HepG2 (cell line): ENCODE measurements around the gene CSNK1A1. TPM values are rescaled to one million over a fixed set of nuclear protein-coding genes. Genes with fewer than 3 reads are reported as not detected.

Source experiments
- ATAC-seq: fragments of 200-7000 bp; cut with Tn5 transposase; 3 replicates; pipeline ENCODE4 v1.9.1; 2020; ENCODE audit warnings: mild to moderate bottlenecking, moderate library complexity
- BruUV-seq: library from RNA; stranded (reverse); fragments of 400-500 nt; replicated peaks from 2 replicates; lab custom pipeline; 2021; lab: Mats Ljungman, UMichigan
- CTCF ChIA-PET: fragments of 300-600 bp; formaldehyde crosslinking; extraction: SDS; loops from one replicate; lab custom pipeline; 2021; ENCODE audit warnings: low total read pairs, inconsistent platforms, low intra/inter-chr PET ratio; lab: Yijun Ruan, JAX
- POLR2A ChIA-PET: fragments of 350-600 bp; sonication (Branson Sonifier 250); formaldehyde crosslinking; loops from one replicate; lab custom pipeline; 2020; ENCODE audit warnings: antibody characterized with exemption, inconsistent platforms; lab: Yijun Ruan, JAX
- DNase-seq: peaks from one replicate; pipeline ENCODE4 v3.0.0-alpha.2; 2015; ENCODE audit warnings: low spot score
- FAIRE-seq: peaks from 3 replicates; lab custom pipeline; 2011; peaks lifted over from hg19 to GRCh38; lab: Jason Lieb, UNC
- H2AFZ ChIP-seq: one replicate; pipeline ENCODE4 v1.6.1; 2011; ENCODE audit warnings: low read length, inconsistent platforms
- H3K27ac ChIP-seq: fragments of 300-600 bp; 3 replicates; pipeline ENCODE4 v1.8.0; 2011; ENCODE audit warnings: mixed run types, mild to moderate bottlenecking, mixed read lengths, low read length, inconsistent platforms; ENCODE audit not compliant: insufficient read depth; ENCODE audit errors: extremely low read length
- H3K27me3 ChIP-seq, 2 experiments: fragments of 200-600 bp in 1 of 2; 2 replicates in 1 of 2; 3 replicates in 1 of 2; pipeline versions ENCODE4 v1.6.0 to v1.8.0; 2011; ENCODE audit warnings: low read length in 2 of 2, mild to moderate bottlenecking in 2 of 2, moderate library complexity in 2 of 2, inconsistent platforms in 1 of 2; ENCODE audit not compliant: insufficient read depth in 2 of 2, control insufficient read depth in 1 of 2
- H3K36me3 ChIP-seq, 2 experiments: fragments of 200-600 bp in 1 of 2; replicated peaks in 1 of 2; 2 replicates in 1 of 2; 3 replicates in 1 of 2; pipeline versions ENCODE4 v1.5.1 to v1.8.0; 2011; ENCODE audit warnings: low read length in 2 of 2, inconsistent platforms in 1 of 2; ENCODE audit not compliant: insufficient read depth in 2 of 2, control insufficient read depth in 1 of 2
- H3K4me1 ChIP-seq: 2 replicates; pipeline ENCODE4 v1.5.1; 2012; ENCODE audit warnings: low read length, inconsistent platforms; ENCODE audit not compliant: insufficient read depth
- H3K4me2 ChIP-seq: 2 replicates; pipeline ENCODE4 v1.6.0; 2011; ENCODE audit warnings: low read depth, low read length, inconsistent platforms
- H3K4me3 ChIP-seq, 3 experiments: fragments of 200-600 bp in 1 of 3; sonication (generic), shearing (Covaris generic) in 1 of 3; replicated peaks in 1 of 3; 2 replicates each; pipeline ENCODE4 v1.5.1; 2011 to 2016; ENCODE audit warnings: low read length in 3 of 3, inconsistent platforms in 2 of 3, low read depth in 2 of 3, mild to moderate bottlenecking in 2 of 3, control low read depth in 1 of 3, mixed read lengths in 1 of 3; ENCODE audit not compliant: insufficient read depth in 1 of 3
- H3K79me2 ChIP-seq: one replicate; pipeline ENCODE4 v1.6.1; 2011; ENCODE audit warnings: low read length, inconsistent platforms; ENCODE audit not compliant: insufficient read depth
- H3K9ac ChIP-seq: 2 replicates; pipeline ENCODE4 v1.6.0; 2011; ENCODE audit warnings: mild to moderate bottlenecking, low read depth, low read length, inconsistent platforms; ENCODE audit not compliant: insufficient read depth
- H3K9me3 ChIP-seq: 2 replicates; pipeline ENCODE4 v1.5.1; 2012; ENCODE audit warnings: mild to moderate bottlenecking, low read length
- H4K20me1 ChIP-seq: 2 replicates; pipeline ENCODE4 v1.6.0; 2011; ENCODE audit warnings: inconsistent platforms, mild to moderate bottlenecking, low read length, moderate library complexity; ENCODE audit not compliant: insufficient read depth
- DNMT1 ChIP-seq: sonication (generic); formaldehyde crosslinking; IDR thresholded peaks from 2 replicates; pipeline ENCODE4 v1.5.1; 2020; ENCODE audit warnings: mild to moderate bottlenecking, missing genetic modification reagents
- GZF1 ChIP-seq: sonication (generic); formaldehyde crosslinking; IDR thresholded peaks from 2 replicates; pipeline ENCODE4 v1.5.1; 2020; ENCODE audit warnings: mild to moderate bottlenecking, missing genetic modification reagents
- HOXA5 ChIP-seq: sonication (generic); formaldehyde crosslinking; IDR thresholded peaks from 2 replicates; pipeline ENCODE4 v1.4.0; 2020; ENCODE audit warnings: missing genetic modification reagents
- JUND ChIP-seq: sonication (generic); formaldehyde crosslinking; IDR thresholded peaks from 2 replicates; pipeline ENCODE4 v1.8.0; 2022; ENCODE audit warnings: mild to moderate bottlenecking, missing genetic modification reagents
- NKX3-1 ChIP-seq: sonication (generic); formaldehyde crosslinking; IDR thresholded peaks from 2 replicates; pipeline ENCODE4 v1.5.0; 2020; ENCODE audit warnings: missing genetic modification reagents
- THAP11 ChIP-seq: IDR thresholded peaks from 2 replicates; pipeline ENCODE4 v1.6.1; 2016; ENCODE audit warnings: missing biosample characterization, missing genetic modification reagents
- ZNF776 ChIP-seq: sonication (generic); formaldehyde crosslinking; IDR thresholded peaks from 2 replicates; pipeline ENCODE4 v1.4.0; 2020; ENCODE audit warnings: mild to moderate bottlenecking, missing genetic modification reagents
- WGBS: methylation state at CpG from one replicate; pipeline ENCODE4 v1.1.6; 2017; ENCODE audit warnings: low lambda C conversion rate; 5-methylcytosine and 5-hydroxymethylcytosine counted together
- in situ Hi-C: cut with HindIII; loops from 2 replicates; pipeline ENCODE4 v1.10.0; 2017; ENCODE audit warnings: low pct_unique_long_range_greater_than_20kb; ENCODE audit not compliant: extremely low pct_ligation_motif_present
- intact Hi-C: fragments of 100-400 bp; cut with micrococcal nuclease; formaldehyde crosslinking; loops from one replicate; pipeline ENCODE4 v1.10.0; 2022; ENCODE audit not compliant: unreplicated experiment
- polyA plus RNA-seq, 8 experiments: library from polyadenylated mRNA; depleted of rRNA in 3 of 8; stranded (reverse) in 7 of 8; unstranded in 1 of 8; fragments of >200 nt; fragmentation: Illumina TruSeq in 4 of 8; extraction: Trizol in 4 of 8; gene quantifications; 2 replicates each; pipeline versions ENCODE4 v1.2.1 to v1.2.3, GENCODE V29; 2011 to 2016; ENCODE audit warnings: low read depth in 4 of 8, missing spikeins in 1 of 8, mixed read lengths in 1 of 8; ENCODE audit not compliant: insufficient read depth in 1 of 8
- total RNA-seq, 5 experiments: library from RNA; depleted of rRNA; stranded (reverse); fragments of >200 nt; fragmentation: Illumina TruSeq; extraction: Trizol; gene quantifications; 2 replicates each; pipeline ENCODE4 v1.2.3, GENCODE V29; 2016; ENCODE audit warnings: low read depth in 1 of 5
- TF ChIP-seq, protein P1 (sequence below), 2 experiments: IDR thresholded peaks; 2 replicates each; pipeline ENCODE4 v1.6.1; 2011 to 2012; ENCODE audit warnings: low read length in 2 of 2, borderline replicate concordance in 1 of 2, low read depth in 1 of 2, mild to moderate bottlenecking in 1 of 2, moderate library complexity in 1 of 2
- TF ChIP-seq, protein P2 (sequence below): sonication (generic); formaldehyde crosslinking; IDR thresholded peaks from 2 replicates; pipeline ENCODE4 v1.9.0; 2021; ENCODE audit warnings: missing genetic modification reagents, mild to moderate bottlenecking, borderline replicate concordance
- TF ChIP-seq, protein P3 (sequence below): sonication (generic); formaldehyde crosslinking; IDR thresholded peaks from 2 replicates; pipeline ENCODE4 v1.4.0; 2020; ENCODE audit warnings: mild to moderate bottlenecking, missing genetic modification reagents

The CSNK1A1 gene
- total and polyA plus RNA-seq, 2 of the 13 experiments (the other 11 are each of a cell fraction or from before 2014, with no cell fraction given): 89.0 to 149 TPM

DNA sequence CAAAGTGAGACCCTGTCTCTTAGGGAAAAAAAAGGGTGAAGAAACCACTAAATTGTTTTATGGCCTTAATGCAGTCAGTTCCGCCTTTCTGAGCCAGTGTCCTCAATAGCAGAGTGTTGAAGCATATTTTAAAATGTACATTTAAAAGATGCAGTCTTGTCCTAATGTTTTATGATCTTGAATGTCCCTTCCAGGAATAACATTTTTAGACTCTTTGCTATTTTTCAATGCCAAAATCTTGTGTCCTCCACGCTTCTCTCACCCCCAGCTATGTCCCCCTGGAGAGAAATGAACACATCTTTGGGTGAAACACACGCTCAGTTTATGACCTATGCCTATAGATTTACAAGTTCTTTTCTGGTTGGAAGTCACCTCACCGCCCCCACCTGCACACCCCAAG is 69.8 kb downstream of the CSNK1A1 start:
- Histone ChIP-seq H3K4me2 (no peak overlapping the region), H4K20me1 (no peaks in the 10 kb centered on the region), H3K27me3 (no peaks in the 10 kb centered on the region), H3K4me3 (no peak overlapping the region), H3K27ac (no peak overlapping the region), H3K9ac (no peak overlapping the region), H3K79me2 (no peaks in the 10 kb centered on the region), H3K36me3 (no peaks in the 10 kb centered on the region), H2AFZ (no peak overlapping the region), H3K4me1 (peaks cover 61% of the 10 kb centered on the region), H3K9me3 (no peaks in the 10 kb centered on the region)
- ATAC-seq (no peak), DNase-seq (no peak), FAIRE-seq (no peak)
- 94% methylated on average over 4 of the region's 4 CpGs for WGBS
- TF ChIP-seq, protein P1, sequence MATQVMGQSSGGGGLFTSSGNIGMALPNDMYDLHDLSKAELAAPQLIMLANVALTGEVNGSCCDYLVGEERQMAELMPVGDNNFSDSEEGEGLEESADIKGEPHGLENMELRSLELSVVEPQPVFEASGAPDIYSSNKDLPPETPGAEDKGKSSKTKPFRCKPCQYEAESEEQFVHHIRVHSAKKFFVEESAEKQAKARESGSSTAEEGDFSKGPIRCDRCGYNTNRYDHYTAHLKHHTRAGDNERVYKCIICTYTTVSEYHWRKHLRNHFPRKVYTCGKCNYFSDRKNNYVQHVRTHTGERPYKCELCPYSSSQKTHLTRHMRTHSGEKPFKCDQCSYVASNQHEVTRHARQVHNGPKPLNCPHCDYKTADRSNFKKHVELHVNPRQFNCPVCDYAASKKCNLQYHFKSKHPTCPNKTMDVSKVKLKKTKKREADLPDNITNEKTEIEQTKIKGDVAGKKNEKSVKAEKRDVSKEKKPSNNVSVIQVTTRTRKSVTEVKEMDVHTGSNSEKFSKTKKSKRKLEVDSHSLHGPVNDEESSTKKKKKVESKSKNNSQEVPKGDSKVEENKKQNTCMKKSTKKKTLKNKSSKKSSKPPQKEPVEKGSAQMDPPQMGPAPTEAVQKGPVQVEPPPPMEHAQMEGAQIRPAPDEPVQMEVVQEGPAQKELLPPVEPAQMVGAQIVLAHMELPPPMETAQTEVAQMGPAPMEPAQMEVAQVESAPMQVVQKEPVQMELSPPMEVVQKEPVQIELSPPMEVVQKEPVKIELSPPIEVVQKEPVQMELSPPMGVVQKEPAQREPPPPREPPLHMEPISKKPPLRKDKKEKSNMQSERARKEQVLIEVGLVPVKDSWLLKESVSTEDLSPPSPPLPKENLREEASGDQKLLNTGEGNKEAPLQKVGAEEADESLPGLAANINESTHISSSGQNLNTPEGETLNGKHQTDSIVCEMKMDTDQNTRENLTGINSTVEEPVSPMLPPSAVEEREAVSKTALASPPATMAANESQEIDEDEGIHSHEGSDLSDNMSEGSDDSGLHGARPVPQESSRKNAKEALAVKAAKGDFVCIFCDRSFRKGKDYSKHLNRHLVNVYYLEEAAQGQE (IDR thresholded peaks at IDR 0.05; ENCODE audit: borderline replicate concordance in 1 of 2, low read depth in 1 of 2, low read length in 2 of 2): no peak
- TF ChIP-seq ZNF776 (CRISPR knock-in tag) (no peak), DNMT1 (CRISPR knock-in tag) (no peak), GZF1 (CRISPR knock-in tag) (no peak), JUND (CRISPR knock-in tag) (no peak), HOXA5 (no peak), NKX3-1 (CRISPR knock-in tag) (no peak), THAP11 (no peak)
- TF ChIP-seq, protein P2, sequence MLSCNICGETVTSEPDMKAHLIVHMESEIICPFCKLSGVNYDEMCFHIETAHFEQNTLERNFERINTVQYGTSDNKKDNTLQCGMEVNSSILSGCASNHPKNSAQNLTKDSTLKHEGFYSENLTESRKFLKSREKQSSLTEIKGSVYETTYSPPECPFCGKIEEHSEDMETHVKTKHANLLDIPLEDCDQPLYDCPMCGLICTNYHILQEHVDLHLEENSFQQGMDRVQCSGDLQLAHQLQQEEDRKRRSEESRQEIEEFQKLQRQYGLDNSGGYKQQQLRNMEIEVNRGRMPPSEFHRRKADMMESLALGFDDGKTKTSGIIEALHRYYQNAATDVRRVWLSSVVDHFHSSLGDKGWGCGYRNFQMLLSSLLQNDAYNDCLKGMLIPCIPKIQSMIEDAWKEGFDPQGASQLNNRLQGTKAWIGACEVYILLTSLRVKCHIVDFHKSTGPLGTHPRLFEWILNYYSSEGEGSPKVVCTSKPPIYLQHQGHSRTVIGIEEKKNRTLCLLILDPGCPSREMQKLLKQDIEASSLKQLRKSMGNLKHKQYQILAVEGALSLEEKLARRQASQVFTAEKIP (CRISPR knock-in tag): no peak
- TF ChIP-seq, protein P3, sequence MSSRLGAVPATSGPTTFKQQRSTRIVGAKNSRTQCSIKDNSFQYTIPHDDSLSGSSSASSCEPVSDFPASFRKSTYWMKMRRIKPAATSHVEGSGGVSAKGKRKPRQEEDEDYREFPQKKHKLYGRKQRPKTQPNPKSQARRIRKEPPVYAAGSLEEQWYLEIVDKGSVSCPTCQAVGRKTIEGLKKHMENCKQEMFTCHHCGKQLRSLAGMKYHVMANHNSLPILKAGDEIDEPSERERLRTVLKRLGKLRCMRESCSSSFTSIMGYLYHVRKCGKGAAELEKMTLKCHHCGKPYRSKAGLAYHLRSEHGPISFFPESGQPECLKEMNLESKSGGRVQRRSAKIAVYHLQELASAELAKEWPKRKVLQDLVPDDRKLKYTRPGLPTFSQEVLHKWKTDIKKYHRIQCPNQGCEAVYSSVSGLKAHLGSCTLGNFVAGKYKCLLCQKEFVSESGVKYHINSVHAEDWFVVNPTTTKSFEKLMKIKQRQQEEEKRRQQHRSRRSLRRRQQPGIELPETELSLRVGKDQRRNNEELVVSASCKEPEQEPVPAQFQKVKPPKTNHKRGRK (CRISPR knock-in tag): no peak
- ChIA-PET CTCF (no interaction called here), POLR2A (interaction anchor here (1.7 kb wide), 1 partner anchor 29 kb away, joined by 4 read pairs; no protein-coding TSS in a partner anchor)
- intact Hi-C loops (no loop called here), in situ Hi-C loops (no loop called here)
- no TSS peak for BruUV-seq
